NCI-H510A treated with DMSO at 0.1 percent for 48 hours (cell line): ENCODE data around the gene GP2.

Source experiments
- DNase-seq: peaks from one replicate; lab custom pipeline; 2025; lab: John Stamatoyannopoulos, UW

Gene GP2

DNA sequence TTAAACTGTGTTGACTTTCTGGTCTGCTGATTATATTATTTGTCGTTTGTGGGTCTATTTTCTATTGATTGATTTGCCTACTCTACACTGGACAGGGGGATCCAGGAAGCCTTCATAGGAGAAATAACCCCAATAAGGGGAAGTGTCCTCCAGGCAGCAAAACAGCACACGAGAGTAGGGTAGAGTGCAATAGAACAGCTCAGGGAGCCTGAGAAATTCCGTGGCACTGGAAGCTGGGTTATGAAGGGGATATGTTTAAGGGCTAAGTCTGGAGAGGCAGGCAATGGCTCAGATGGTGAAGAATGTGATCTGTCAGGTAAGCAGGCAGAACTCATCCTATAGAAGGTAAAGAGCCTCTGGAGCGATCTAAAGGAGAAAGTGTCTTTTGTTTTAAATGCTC, 20.9 kb downstream of the GP2 start:
- no peak for DNase-seq

DNA sequence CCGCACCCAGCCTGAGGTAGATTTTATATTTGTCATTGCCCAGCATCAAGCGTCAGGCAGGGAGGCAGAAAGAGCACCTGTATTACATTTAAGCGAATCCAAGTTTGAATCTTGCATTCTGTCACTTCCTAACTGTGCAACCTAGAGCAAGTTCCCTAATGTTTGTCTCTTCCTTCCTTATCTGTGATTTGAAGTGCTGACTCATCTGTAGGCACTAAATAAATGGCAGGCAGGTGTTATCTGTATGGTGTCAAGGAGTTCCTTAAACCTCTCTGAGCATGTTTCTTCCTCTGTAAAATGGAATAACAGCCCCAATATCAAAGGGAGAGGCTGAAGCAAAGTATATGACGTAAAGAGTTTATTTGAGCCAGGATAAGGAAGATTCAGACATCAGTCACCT, 24.3 kb downstream of the GP2 start:
- peak; percentile 6 for DNase-seq

DNA sequence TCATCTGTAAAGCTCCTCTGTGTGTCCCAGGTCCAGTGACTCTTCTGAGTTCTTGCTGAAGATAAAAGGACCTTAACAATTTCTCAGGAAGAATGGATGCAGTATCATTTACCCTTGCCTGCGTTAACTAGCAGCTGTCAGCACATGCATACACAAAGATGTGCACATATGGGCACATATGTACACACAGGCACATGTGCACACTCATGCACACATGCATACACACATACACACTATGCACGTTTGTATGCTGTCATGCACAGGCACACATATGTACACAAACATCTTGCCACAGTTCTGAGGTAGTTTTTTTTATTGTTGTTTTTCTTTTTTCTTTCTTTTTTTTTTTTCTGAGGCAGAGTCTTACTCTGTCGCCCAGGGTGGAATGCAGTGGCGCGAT, 24.9 kb downstream of the GP2 start:
- DNase-seq = no peak

DNA sequence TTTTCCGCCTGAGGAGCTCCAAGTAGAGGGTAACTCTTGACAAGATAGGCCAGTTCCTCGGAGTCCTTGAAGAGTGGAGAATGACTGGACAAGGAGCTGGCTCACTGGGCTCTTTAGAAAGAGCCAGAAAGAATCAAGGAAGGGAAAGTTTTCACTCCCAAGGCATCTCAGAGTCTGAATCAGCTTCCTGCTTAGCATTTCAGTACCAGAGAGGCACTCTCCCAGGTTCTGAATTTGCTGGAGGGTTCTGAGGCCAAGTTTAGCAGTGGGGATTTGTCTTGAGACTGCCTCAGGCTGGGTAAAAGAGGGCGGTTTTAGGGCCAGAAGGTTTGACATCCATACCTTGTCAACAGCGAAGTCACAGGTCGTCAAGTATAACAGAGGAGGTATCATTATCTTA, 25.5 kb downstream of the GP2 start:
- DNase-seq = no peak

DNA sequence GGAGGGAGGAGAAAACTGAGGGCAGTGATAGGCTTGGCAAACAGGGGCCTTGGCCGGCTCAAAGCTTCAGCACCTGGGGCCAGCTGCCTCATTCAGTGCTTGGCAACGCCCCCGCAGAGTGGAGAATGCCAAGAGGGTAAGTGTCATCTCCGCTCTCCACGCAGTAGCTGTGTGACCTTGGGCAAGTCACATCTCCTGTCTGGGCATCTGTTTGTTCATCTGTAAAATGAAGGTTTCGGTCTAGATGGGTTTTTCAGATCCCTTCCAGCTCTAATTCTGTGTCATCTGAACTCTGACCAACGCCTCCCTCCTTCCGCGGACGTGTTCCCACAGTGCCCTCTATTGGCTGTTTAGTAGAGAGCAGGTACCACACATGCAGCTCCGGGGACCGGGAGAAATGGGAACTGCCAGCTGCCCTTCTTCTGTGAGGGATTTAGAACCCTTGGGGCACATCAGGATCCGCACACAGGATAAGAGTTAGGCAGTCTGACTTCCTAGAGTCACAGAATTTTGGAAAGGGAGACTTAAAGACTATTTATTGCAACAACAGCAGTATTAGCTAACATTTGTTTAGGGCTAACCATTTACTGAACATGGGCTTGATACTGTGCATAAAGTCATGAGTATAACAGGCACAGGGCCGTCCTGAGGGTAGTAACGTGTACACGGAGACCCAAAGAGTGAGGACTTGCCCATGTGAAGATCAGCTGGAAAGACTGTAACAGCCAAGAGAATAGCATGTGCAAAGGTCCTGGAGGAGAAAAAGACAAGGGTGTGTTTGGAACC, 26.8 kb downstream of the GP2 start:
- DNase-seq = peak; percentile 94

DNA sequence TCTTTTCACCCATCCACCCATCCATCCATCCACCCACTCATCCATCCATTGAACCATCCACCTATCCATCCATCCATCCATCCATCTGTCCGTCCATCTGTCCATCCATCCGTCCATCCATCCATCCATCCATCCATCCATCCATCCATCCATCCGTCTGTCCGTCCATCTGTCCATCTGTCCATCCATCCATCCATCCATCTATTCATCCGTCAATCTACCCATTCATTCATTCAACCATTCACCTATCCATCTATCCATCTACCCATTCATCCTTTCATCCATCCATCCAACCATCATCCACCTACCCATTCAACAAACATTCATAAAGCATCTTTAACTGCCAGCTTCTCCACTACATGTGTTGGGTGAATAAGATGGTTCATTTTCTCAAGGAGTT, 28.9 kb downstream of the GP2 start:
- no peak for DNase-seq

DNA sequence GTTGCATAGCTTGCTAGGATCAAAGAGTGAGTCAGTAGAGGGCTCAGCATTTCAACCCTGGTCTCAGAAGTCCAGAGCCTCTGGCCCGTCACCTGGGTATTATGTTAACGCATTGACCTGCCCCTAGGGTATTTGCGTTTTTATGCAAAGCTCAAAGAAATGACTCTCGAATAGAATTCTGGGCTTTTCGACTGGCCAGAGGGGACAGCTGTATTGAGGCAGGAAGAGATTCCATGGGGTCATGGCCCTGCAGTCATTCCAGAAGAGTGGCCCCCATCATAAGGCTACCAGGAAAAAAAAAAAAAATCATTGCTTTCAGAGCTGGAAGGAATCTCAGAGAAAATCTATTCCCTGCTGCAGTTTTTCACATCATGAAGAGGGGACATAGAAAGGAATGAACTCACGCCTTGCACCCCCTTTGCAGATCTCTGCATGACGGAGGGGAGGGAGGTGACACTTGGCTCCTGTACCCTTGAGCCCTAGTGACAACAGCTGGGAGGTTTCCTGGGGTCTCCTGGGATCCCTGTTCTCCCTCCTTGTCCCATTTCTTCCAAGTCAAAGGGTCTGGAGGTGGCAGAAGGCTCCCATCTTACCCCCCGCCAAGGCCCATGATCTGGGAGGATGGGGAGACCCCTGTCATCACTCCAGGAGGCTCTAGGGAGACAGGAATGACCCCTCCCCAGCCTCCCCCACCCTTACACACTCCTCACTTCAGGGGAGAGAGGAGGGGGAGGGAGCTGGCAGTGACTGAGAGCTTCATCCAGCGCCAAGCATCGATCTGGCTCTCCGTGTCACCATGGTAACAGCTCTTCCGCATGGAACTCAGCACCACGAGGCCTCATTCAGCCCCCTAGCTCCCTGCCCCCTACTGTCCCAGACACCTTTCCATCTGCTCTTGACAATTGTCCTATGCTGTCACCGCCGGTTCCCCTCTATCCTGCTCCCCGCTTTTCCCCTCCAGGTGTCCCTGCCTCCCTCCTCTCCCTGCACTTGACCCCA, 35.8 kb downstream of the GP2 start:
- DNase-seq = no peak

DNA sequence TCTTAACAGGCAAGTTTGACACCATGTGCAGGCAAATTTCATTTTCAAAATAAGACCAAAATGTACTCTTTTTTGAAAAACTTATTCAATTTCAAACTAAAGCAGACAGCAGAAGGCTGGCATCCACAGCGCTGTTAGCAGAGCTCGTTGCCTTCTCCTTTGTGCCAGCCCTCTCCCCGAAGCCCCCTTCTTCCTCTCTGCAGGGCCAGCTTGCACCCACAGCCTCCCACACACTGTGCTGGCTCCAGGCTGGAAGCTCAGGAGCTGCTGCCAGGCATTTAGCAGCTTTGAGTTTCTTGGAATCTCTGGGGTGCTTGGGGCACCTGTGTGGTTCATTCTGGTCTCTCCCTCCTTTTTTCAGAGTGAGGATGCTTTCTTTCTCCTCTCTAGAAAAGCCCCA, 37.7 kb downstream of the GP2 start:
- DNase-seq = no peak

DNA sequence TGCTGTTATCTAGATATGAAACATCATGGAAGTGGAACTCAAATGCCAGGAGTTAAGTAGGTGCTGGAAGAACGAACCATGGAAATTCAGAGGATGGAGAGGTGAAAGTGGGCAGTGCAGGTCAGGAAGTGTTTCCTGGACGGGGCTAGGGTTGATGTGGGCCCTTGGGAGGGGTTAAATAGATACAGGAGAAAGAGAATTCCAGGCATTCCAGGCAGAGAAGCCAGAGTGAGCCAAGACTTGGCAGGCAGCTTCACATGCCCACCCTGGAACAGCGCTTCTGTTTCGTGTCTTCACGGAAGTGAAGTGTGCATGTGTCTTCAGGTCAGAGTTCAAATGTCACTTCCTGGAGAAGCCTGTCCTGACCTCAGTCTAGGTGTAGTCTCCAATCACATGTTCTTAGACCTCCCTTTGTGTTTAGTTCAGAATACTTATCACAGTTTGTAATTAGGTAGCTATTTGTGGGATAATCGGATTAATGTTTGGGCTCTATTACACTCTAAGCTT, 41.3 kb downstream of the GP2 start:
- no peak for DNase-seq

DNA sequence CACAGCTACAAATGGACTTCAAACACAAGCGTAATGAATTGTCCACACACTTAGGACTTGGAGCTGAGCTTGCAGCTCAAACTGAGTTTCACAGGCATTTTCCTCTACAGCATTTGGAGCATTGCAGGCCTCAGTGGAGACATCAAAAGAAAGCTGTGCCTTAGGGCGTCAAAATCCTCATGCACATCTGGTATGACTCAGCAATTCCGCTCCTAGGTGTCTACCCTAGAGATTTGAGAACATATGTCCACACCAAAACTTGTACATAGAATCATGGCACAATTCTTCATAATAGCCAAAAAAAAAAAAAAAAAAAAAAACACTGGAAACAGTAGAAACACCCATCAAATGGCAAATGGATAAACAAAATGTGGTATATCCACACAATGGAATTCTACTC, 47.1 kb downstream of the GP2 start:
- DNase-seq = no peak

DNA sequence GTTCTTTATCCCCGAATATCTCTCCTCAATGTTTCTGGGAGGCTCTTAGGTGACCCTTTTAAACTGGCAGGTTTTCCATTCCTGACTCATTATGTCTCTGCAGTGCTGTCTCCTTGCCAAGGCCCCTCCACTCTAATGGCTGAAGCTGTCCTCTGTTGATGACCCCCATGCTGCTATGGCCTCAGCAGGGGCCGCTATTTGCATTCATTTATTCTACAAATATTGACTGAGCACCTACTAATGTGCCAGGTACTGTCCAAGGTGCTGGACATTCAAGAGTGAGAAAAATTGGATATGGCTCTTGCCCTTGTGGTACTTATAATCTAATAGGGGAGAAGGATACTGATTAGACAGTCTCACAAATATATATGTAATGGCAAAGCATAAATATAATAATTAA, 55.4 kb downstream of the GP2 start:
- DNase-seq = no peak

DNA sequence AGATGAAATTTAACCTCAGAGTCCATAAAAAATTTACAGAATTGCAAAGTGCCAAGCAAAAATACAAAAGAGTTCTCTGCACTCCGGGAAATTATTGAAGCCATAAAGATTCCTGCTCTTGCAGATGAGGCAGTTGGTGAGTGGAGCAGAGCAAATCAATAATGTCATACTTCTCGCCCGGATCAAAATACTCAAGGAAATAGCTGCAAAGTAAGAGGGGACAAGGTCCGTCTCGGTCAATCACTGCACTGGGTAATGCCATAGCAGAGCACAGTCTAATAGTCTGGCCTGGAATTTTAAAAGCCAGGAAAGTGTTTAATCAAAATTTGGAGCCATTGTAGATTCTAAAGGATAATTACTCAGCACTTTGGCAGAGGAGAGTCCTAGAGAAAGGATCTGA, 58.9 kb downstream of the GP2 start:
- DNase-seq = no peak

DNA sequence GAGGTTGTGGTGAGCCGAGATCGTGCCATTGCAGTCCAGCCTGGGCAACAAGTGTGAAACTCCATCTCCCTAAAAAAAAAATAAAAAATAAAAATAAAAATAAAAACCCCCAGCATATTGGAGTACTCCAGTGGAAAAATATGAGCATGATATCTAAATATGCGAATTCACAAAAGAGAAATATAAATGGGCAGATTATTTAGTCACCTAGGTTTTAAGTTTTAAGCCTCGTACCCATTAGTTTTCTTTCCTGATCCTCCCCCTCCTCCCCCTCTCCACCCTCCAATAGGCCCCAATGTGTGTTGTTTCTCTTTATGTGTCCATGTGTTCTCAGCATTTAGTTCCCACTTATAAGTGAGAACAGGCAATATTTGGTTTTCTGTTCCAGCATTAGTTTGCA, 62.3 kb downstream of the GP2 start:
- no peak for DNase-seq

DNA sequence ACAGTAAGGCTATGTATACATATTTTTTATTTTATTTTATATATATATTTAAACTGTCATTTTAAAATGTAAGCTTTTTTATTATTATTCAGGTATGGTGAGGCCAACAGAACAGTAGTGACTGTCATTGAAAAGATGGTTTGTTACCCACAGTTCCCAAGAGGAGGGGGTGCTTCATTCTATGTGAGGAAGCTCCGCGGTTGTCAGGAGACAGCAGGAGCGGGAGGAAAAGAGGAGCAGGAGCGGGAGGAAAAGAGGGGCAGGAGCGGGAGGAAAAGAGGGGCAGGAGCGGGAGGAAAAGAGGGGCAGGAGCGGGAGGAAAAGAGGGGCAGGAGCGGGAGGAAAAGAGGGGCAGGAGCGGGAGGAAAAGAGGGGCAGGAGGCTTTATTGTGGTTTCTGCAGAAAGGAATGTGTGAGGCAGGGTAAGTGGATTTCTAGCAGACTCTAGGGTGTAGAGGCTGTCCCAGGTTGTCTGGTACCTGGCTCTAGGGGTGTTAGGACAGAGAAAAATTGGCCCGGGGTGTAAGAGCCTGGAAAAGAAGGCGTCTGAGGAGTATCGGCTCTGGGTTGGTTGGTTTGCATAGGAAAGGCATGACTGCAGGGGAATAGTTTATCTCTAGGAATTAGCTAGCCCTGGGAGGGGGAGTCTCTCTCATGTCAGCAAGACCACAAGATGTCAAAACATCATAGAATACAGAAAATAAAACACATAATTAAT, 64.0 kb downstream of the GP2 start:
- DNase-seq = no peak

DNA sequence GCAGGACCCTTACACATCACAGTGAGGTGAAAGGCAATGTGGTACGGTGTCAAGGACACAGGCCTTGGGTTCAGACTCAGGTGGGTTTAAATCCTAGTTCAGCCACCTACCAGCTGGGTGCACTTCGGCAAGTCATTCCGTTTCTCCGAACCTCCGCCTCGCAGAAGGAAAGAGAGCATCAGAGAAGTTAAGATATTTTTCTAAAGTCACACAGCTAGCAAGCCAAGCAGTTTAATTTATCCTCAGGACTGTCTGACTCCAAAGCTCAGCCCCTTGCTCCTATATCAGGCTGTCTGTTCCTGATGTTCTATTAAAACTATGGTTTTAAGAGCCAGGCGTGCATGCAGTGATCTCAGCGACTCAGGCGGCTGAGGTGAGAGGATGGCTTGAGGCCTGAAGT, 65.1 kb downstream of the GP2 start:
- DNase-seq = no peak

DNA sequence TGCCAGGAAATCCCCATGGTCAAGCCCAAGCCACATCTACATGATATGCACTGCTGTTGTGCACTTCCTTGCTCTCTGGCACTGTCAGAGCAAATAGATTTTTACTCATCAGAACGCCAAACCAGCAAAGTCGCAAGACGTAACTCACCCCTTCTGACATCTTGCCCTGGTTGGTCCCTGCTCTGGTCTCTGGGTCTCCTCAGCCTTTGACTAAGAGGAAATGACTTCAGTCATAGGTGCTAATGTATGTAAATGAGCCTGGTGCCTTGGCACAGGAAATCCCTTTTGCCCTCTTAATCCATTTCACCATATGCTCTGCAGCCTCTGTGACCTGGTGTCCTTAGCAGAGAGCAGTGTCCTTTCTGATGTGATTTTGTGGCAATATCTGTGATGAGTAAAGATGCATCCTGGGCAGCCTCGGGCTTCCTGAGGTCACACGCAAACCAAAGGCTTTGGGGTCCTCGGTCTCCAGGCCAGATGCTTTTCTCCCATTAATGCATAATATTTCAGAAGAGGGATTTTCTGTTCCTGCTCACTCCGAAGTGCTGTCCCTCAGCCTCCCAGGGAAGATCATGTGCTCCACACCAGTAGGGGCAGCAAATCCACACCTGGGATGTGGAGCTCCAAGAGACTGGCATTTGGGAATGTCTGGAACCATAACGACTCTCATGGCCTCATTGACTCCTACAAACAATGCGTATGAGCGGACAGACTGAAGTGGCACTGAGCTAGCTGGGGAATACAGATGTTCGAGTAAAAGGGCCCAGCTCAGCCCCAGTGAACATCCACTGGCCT, 66.9 kb downstream of the GP2 start:
- no peak for DNase-seq
